Natural killer cell (primary cell): ENCODE results near the gene RAMP1. TPM values are rescaled to one million over a fixed set of nuclear protein-coding genes. Genes with fewer than 3 reads are reported as not detected.
"Not testable (repeated sequence)": the region's sequence is repeated elsewhere in the genome, so short reads cannot be mapped to it uniquely, and the experiment has no call there.

Experiments used
- ATAC-seq, 3 donors: fragments of 150-1000 bp in 2 of 3; fragments of 200-7000 bp in 1 of 3; cut with Tn5 transposase; 1 replicate in 1 of 3; 2 replicates in 2 of 3; pipeline ENCODE4 v1.10.0; 2021; ENCODE audit warnings: mild to moderate bottlenecking in 2 of 3, moderate library complexity in 2 of 3
- DNase-seq, 2 donors: peaks; one replicate each; pipeline versions ENCODE4 v3.0.0 to v3.0.0-alpha.2; 2013 to 2021; ENCODE audit warnings: mixed read lengths in 1 of 2
- H3K27ac ChIP-seq: one replicate; pipeline ENCODE4 v1.5.1; 2013; ENCODE audit warnings: mild to moderate bottlenecking, low read length
- H3K27me3 ChIP-seq: one replicate; pipeline ENCODE4 v1.6.1; 2013; ENCODE audit warnings: low read length; ENCODE audit not compliant: control insufficient read depth, insufficient read depth
- H3K36me3 ChIP-seq: one replicate; pipeline ENCODE4 v1.6.1; 2013; ENCODE audit warnings: low read length; ENCODE audit not compliant: control insufficient read depth, insufficient read depth
- H3K4me1 ChIP-seq: one replicate; pipeline ENCODE4 v1.6.1; 2013; ENCODE audit warnings: low read length; ENCODE audit not compliant: control insufficient read depth, insufficient read depth
- H3K4me3 ChIP-seq: one replicate; pipeline ENCODE4 v1.5.1; 2013; ENCODE audit warnings: low read length
- H3K9me3 ChIP-seq: one replicate; pipeline ENCODE4 v1.6.1; 2013; ENCODE audit warnings: low read length; ENCODE audit not compliant: control insufficient read depth, insufficient read depth
- H3K27ac Mint-ChIP-seq, 2 donors: one replicate each; pipeline ENCODE4 v1.8.0; 2022; ENCODE audit warnings: mild to moderate bottlenecking in 2 of 2, mixed read lengths in 2 of 2, moderate library complexity in 1 of 2
- H3K27me3 Mint-ChIP-seq, 2 donors: one replicate each; pipeline ENCODE4 v1.8.0; 2022; ENCODE audit warnings: low read depth in 2 of 2, mixed read lengths in 2 of 2
- H3K36me3 Mint-ChIP-seq: one replicate; pipeline ENCODE4 v1.8.0; 2022; ENCODE audit warnings: mixed read lengths
- H3K4me1 Mint-ChIP-seq, 2 donors: one replicate each; pipeline ENCODE4 v1.8.0; 2022; ENCODE audit warnings: mixed read lengths in 2 of 2
- H3K4me3 Mint-ChIP-seq: one replicate; pipeline ENCODE4 v1.8.0; 2022; ENCODE audit warnings: mild to moderate bottlenecking, moderate library complexity, mixed read lengths
- H3K9me3 Mint-ChIP-seq, 2 donors: one replicate each; pipeline ENCODE4 v1.8.0; 2022; ENCODE audit warnings: mixed read lengths in 2 of 2
- CTCF ChIP-seq: fragments of 200-600 bp; IDR thresholded peaks from one replicate; pipeline ENCODE4 v1.8.0; 2022; ENCODE audit warnings: antibody characterized with exemption
- WGBS: methylation state at CpG from one replicate; pipeline ENCODE4 v1.1.7; 2013; ENCODE audit warnings: missing lambda C conversion rate; ENCODE audit not compliant: insufficient coverage; 5-methylcytosine and 5-hydroxymethylcytosine counted together
- intact Hi-C: fragments of 100-400 bp; cut with micrococcal nuclease; formaldehyde crosslinking; loops from one replicate; pipeline ENCODE4 v1.14.2; 2022
- total RNA-seq, 4 donors: library from RNA; stranded (reverse); fragments of 120-200 nt in 1 of 4; gene quantifications; one replicate each; pipeline versions ENCODE4 v1.2.3 to v1.2.4, GENCODE V29; 2013 to 2022

The RAMP1 gene
- total RNA-seq, 3 donors from 2014 or later (not counting 1 experiment from before 2014, with no cell fraction given) = 3.9 to 11.0 (median 4.9) TPM

GRCh38 chr2:237867465-237867864, 8.0 kb downstream of the RAMP1 start:
- 89% methylated on average over 10 of the region's 10 CpGs for WGBS
- Histone ChIP-seq H3K27me3 (no peaks in the 10 kb centered on the region), H3K27ac (no peak overlapping the region), H3K4me1 (peaks cover 13% of the 10 kb centered on the region), H3K4me3 (no peak overlapping the region), H3K36me3 (no peaks in the 10 kb centered on the region), H3K9me3 (no peaks in the 10 kb centered on the region)
- DNase-seq (no peak), ATAC-seq (no peak)
- Mint-ChIP-seq H3K27ac (no peak overlapping the region), H3K27me3 (peaks cover 0 to 9% of the 10 kb centered on the region in 2 donors), H3K4me3 (no peak overlapping the region), H3K9me3 (no peaks in the 10 kb centered on the region), H3K36me3 (no peaks in the 10 kb centered on the region), H3K4me1 (peaks cover 21 to 34% of the 10 kb centered on the region in 2 donors)
- intact Hi-C loops = no loop called here
- no peak for TF ChIP-seq CTCF

- H3K4me3 Mint-ChIP-seq, H3K4me3 ChIP-seq, H3K9me3 Mint-ChIP-seq, H3K27ac ChIP-seq, intact Hi-C loops, H3K36me3 ChIP-seq, ATAC-seq, H3K27ac Mint-ChIP-seq, H3K9me3 ChIP-seq, H3K27me3 Mint-ChIP-seq, H3K36me3 Mint-ChIP-seq, DNase-seq, H3K27me3 ChIP-seq: not testable (repeated sequence)
- peaks cover 14% of the 10 kb centered on the region for H3K4me1 ChIP-seq
- WGBS = 90% methylated on average over 3 of the region's 4 CpGs
- peaks cover 21 to 34% of the 10 kb centered on the region in 2 donors for H3K4me1 Mint-ChIP-seq
Observed at GRCh38 chr2:237868074-237868473, 8.7 kb downstream of the RAMP1 start.

GRCh38 chr2:237868631-237869342, 9.4 kb downstream of the RAMP1 start:
- TF ChIP-seq CTCF = no peak
- H3K4me3 ChIP-seq = no peak overlapping the region
- no peaks in the 10 kb centered on the region for H3K27me3 ChIP-seq
- peak overlapping the region; percentile 3 for H3K4me3 Mint-ChIP-seq
- no peak for ATAC-seq
- H3K27ac ChIP-seq = no peak overlapping the region
- whole genome bisulfite sequencing = 44% methylated on average over 19 of the region's 22 CpGs
- no peak for DNase-seq
- H3K9me3 Mint-ChIP-seq = no peaks in the 10 kb centered on the region
- H3K4me1 ChIP-seq = peaks cover 21% of the 10 kb centered on the region
- H3K9me3 ChIP-seq = no peaks in the 10 kb centered on the region
- peaks cover 0 to 9% of the 10 kb centered on the region in 2 donors for H3K27me3 Mint-ChIP-seq
- no peaks in the 10 kb centered on the region for H3K36me3 ChIP-seq
- intact Hi-C loops = no loop called here
- H3K27ac Mint-ChIP-seq = no peak overlapping the region
- no peaks in the 10 kb centered on the region for H3K36me3 Mint-ChIP-seq
- peaks cover 21 to 40% of the 10 kb centered on the region in 2 donors for H3K4me1 Mint-ChIP-seq

- no peak for TF ChIP-seq CTCF
- Histone ChIP-seq H3K4me3 (no peak overlapping the region), H3K9me3 (no peaks in the 10 kb centered on the region), H3K36me3 (no peaks in the 10 kb centered on the region), H3K27me3 (no peaks in the 10 kb centered on the region), H3K27ac (no peak overlapping the region), H3K4me1 (peaks cover 25% of the 10 kb centered on the region)
- Mint-ChIP-seq H3K4me1 (peaks cover 21 to 44% of the 10 kb centered on the region in 2 donors), H3K27ac (no peak overlapping the region), H3K36me3 (no peaks in the 10 kb centered on the region), H3K27me3 (peaks cover 0 to 9% of the 10 kb centered on the region in 2 donors), H3K4me3 (no peak overlapping the region), H3K9me3 (no peaks in the 10 kb centered on the region)
- DNase-seq = no peak
- WGBS = 93% methylated on average over 21 of the region's 21 CpGs
- ATAC-seq = no peak
- intact Hi-C loops = no loop called here
Observed at GRCh38 chr2:237869343-237870102, 10.1 kb downstream of the RAMP1 start.
